Type B pancreatic cell (in vitro differentiated cells): ENCODE results near the gene ST8SIA6. TPM values are rescaled to one million over a fixed set of nuclear protein-coding genes. Genes with fewer than 3 reads are reported as not detected.

Experiments
- DNase-seq: peaks from one replicate; pipeline ENCODE4 v3.0.0; 2021; ENCODE audit warnings: mixed read lengths; ENCODE audit not compliant: unreplicated experiment; ENCODE audit errors: extremely low spot score
- H3K27ac Mint-ChIP-seq: 2 replicates; pipeline ENCODE4 v1.8.0; 2021; ENCODE audit warnings: mild to moderate bottlenecking, mixed read lengths
- H3K27me3 Mint-ChIP-seq: 2 replicates; pipeline ENCODE4 v1.8.0; 2021; ENCODE audit warnings: mixed read lengths
- H3K36me3 Mint-ChIP-seq: 2 replicates; pipeline ENCODE4 v1.8.0; 2021; ENCODE audit warnings: mixed read lengths
- H3K4me1 Mint-ChIP-seq: one replicate; pipeline ENCODE4 v1.8.0; 2021; ENCODE audit warnings: mixed read lengths; ENCODE audit not compliant: unreplicated experiment
- H3K4me3 Mint-ChIP-seq: 2 replicates; pipeline ENCODE4 v1.8.0; 2021; ENCODE audit warnings: mild to moderate bottlenecking, mixed read lengths
- H3K9me3 Mint-ChIP-seq: 2 replicates; pipeline ENCODE4 v1.8.0; 2021; ENCODE audit warnings: mixed read lengths
- CTCF ChIP-seq: fragments of 200-600 bp; sonication (generic); conservative IDR thresholded peaks from 2 replicates; pipeline ENCODE4 v1.5.0; 2021; ENCODE audit warnings: antibody characterized with exemption, mild to moderate bottlenecking
- total RNA-seq: library from RNA; stranded (reverse); gene quantifications from 2 replicates; pipeline ENCODE4 v1.2.1, GENCODE V29; 2021; ENCODE audit warnings: low replicate concordance

Gene ST8SIA6
- total RNA-seq, 1 donor from 2014 or later = 1.8 TPM

GRCh38 chr10:17357781-17358180 is 96.6 kb downstream of the ST8SIA6 start:
- Mint-ChIP-seq H3K27ac (no peak overlapping the region), H3K4me3 (no peak overlapping the region), H3K27me3 (no peaks in the 10 kb centered on the region), H3K36me3 (no peaks in the 10 kb centered on the region), H3K4me1 (peaks cover 5% of the 10 kb centered on the region), H3K9me3 (no peaks in the 10 kb centered on the region)
- no peak for TF ChIP-seq CTCF
- DNase-seq = no peak

GRCh38 chr10:17356820-17357219 is 97.6 kb downstream of the ST8SIA6 start:
- Mint-ChIP-seq H3K27ac (no peak overlapping the region), H3K4me3 (no peak overlapping the region), H3K9me3 (no peaks in the 10 kb centered on the region), H3K36me3 (no peaks in the 10 kb centered on the region), H3K4me1 (peaks cover 5% of the 10 kb centered on the region), H3K27me3 (no peaks in the 10 kb centered on the region)
- TF ChIP-seq CTCF = no peak
- no peak for DNase-seq

- Mint-ChIP-seq H3K27ac (no peak overlapping the region), H3K9me3 (no peaks in the 10 kb centered on the region), H3K4me1 (peaks cover 5% of the 10 kb centered on the region), H3K27me3 (no peaks in the 10 kb centered on the region), H3K36me3 (no peaks in the 10 kb centered on the region), H3K4me3 (no peak overlapping the region)
- TF ChIP-seq CTCF = no peak
- DNase-seq = no peak
Observed at GRCh38 chr10:17354781-17355180, 99.6 kb downstream of the ST8SIA6 start.

GRCh38 chr10:17353568-17354300 is 100.7 kb downstream of the ST8SIA6 start:
- Mint-ChIP-seq H3K36me3 (no peaks in the 10 kb centered on the region), H3K27ac (peak overlapping the region; percentile 21), H3K4me1 (peaks cover 5% of the 10 kb centered on the region), H3K9me3 (no peaks in the 10 kb centered on the region), H3K27me3 (no peaks in the 10 kb centered on the region), H3K4me3 (peak overlapping the region; percentile 21)
- no peak for DNase-seq
- TF ChIP-seq CTCF = no peak

- Mint-ChIP-seq H3K4me3 (peak overlapping the region; percentile 2), H3K27me3 (no peaks in the 10 kb centered on the region), H3K9me3 (no peaks in the 10 kb centered on the region), H3K4me1 (peaks cover 11% of the 10 kb centered on the region), H3K36me3 (no peaks in the 10 kb centered on the region), H3K27ac (peak overlapping the region; percentile 14)
- no peak for TF ChIP-seq CTCF
- no peak for DNase-seq
Observed at GRCh38 chr10:17352583-17352982, 101.8 kb downstream of the ST8SIA6 start.
